SKM-1 (cell line): Measurements from ENCODE around the gene CAMK4.
"Not testable (repeated sequence)": the region's sequence is repeated elsewhere in the genome, so short reads cannot be mapped to it uniquely, and the experiment has no call there.

Source experiments
- DNase-seq: peaks from one replicate; lab custom pipeline; 2025; ENCODE audit not compliant: unreplicated experiment; lab: John Stamatoyannopoulos, UW

CAMK4 gene

GRCh38 chr5:111255169-111255568, 31.0 kb downstream of the CAMK4 start:
- DNase-seq: no peak

GRCh38 chr5:111256128-111256527, 31.9 kb downstream of the CAMK4 start:
- no peak for DNase-seq

- not testable (repeated sequence) for DNase-seq
Observed at GRCh38 chr5:111257610-111258009, 33.4 kb downstream of the CAMK4 start.

- DNase-seq: no peak
Observed at GRCh38 chr5:111259636-111260035, 35.5 kb downstream of the CAMK4 start.

GRCh38 chr5:111261610-111262009, 37.4 kb downstream of the CAMK4 start:
- no peak for DNase-seq

- DNase-seq: no peak
Observed at GRCh38 chr5:111262153-111262552, 38.0 kb downstream of the CAMK4 start.

- no peak for DNase-seq
Observed at GRCh38 chr5:111262815-111263214, 38.6 kb downstream of the CAMK4 start.

- DNase-seq: no peak
Observed at GRCh38 chr5:111266491-111266890, 42.3 kb downstream of the CAMK4 start.

GRCh38 chr5:111268300-111268699, 44.1 kb downstream of the CAMK4 start:
- no peak for DNase-seq

GRCh38 chr5:111271885-111272284, 47.7 kb downstream of the CAMK4 start:
- DNase-seq: no peak

- DNase-seq: no peak
Observed at GRCh38 chr5:111277061-111277460, 52.9 kb downstream of the CAMK4 start.

GRCh38 chr5:111278858-111279504, 54.8 kb downstream of the CAMK4 start:
- no peak for DNase-seq

- no peak for DNase-seq
Observed at GRCh38 chr5:111280282-111280951, 56.2 kb downstream of the CAMK4 start.

GRCh38 chr5:111282798-111283197, 58.6 kb downstream of the CAMK4 start:
- no peak for DNase-seq

- DNase-seq: no peak
Observed at GRCh38 chr5:111284825-111285224, 60.6 kb downstream of the CAMK4 start.

GRCh38 chr5:111294551-111294950, 70.4 kb downstream of the CAMK4 start:
- DNase-seq: no peak

- DNase-seq: no peak
Observed at GRCh38 chr5:111295649-111296048, 71.5 kb downstream of the CAMK4 start.

- no peak for DNase-seq
Observed at GRCh38 chr5:111296570-111296969, 72.4 kb downstream of the CAMK4 start.

GRCh38 chr5:111299067-111299481, 74.9 kb downstream of the CAMK4 start:
- no peak for DNase-seq

- no peak for DNase-seq
Observed at GRCh38 chr5:111299831-111300432, 75.7 kb downstream of the CAMK4 start.

GRCh38 chr5:111301264-111301663, 77.1 kb downstream of the CAMK4 start:
- DNase-seq: no peak

- DNase-seq: not testable (repeated sequence)
Observed at GRCh38 chr5:111302043-111302442, 77.9 kb downstream of the CAMK4 start.
